ENCODE results near the gene EP400.
"Not testable (repeated sequence)": the region's sequence is repeated elsewhere in the genome, so short reads cannot be mapped to it uniquely, and the experiment has no call there.

Gene EP400

GRCh38 chr12:131948713-131949430 lies 870 bp upstream of the EP400 start:
- DNase-seq: not testable (repeated sequence)

- DNase-seq: no peak
Observed at GRCh38 chr12:131950182-131950913, 606 bp downstream of the EP400 start.

GRCh38 chr12:131953810-131954209 lies 4.1 kb downstream of the EP400 start:
- not testable (repeated sequence) for DNase-seq

- DNase-seq: not testable (repeated sequence)
Observed at GRCh38 chr12:131954460-131954859, 4.7 kb downstream of the EP400 start.

GRCh38 chr12:131959116-131959515 lies 9.4 kb downstream of the EP400 start:
- no peak for DNase-seq

GRCh38 chr12:131959641-131960589 lies 10.2 kb downstream of the EP400 start:
- no peak for DNase-seq

- DNase-seq: not testable (repeated sequence)
Observed at GRCh38 chr12:131960590-131961325, 11.0 kb downstream of the EP400 start.

GRCh38 chr12:131961328-131961727 lies 11.6 kb downstream of the EP400 start:
- DNase-seq: not testable (repeated sequence)

GRCh38 chr12:131962069-131962468 lies 12.3 kb downstream of the EP400 start:
- no peak for DNase-seq

GRCh38 chr12:131963381-131963780 lies 13.6 kb downstream of the EP400 start:
- DNase-seq: no peak

- no peak for DNase-seq
Observed at GRCh38 chr12:131965073-131965472, 15.3 kb downstream of the EP400 start.

GRCh38 chr12:131971226-131971625 lies 21.5 kb downstream of the EP400 start:
- no peak for DNase-seq

- no peak for DNase-seq
Observed at GRCh38 chr12:131975228-131975627, 25.5 kb downstream of the EP400 start.

- DNase-seq: no peak
Observed at GRCh38 chr12:131979606-131980005, 29.9 kb downstream of the EP400 start.

GRCh38 chr12:131980263-131980662 lies 30.5 kb downstream of the EP400 start:
- DNase-seq: no peak

GRCh38 chr12:131981388-131981787 lies 31.6 kb downstream of the EP400 start:
- DNase-seq: no peak

GRCh38 chr12:131982041-131982440 lies 32.3 kb downstream of the EP400 start:
- DNase-seq: no peak

- DNase-seq: no peak
Observed at GRCh38 chr12:131983026-131983425, 33.3 kb downstream of the EP400 start.

GRCh38 chr12:131983554-131983953 lies 33.8 kb downstream of the EP400 start:
- no peak for DNase-seq

GRCh38 chr12:131984334-131984733 lies 34.6 kb downstream of the EP400 start:
- no peak for DNase-seq

GRCh38 chr12:131985510-131985875 lies 35.8 kb downstream of the EP400 start:
- not testable (repeated sequence) for DNase-seq

- DNase-seq: no peak
Observed at GRCh38 chr12:131986361-131986760, 36.6 kb downstream of the EP400 start.

GRCh38 chr12:131986910-131987309 lies 37.2 kb downstream of the EP400 start:
- DNase-seq: no peak
